ENCODE measurements around the gene DAAM1. TPM values are rescaled to one million over a fixed set of nuclear protein-coding genes. Genes with fewer than 3 reads are reported as not detected.

Gene DAAM1
- total RNA-seq, 1 experiment from 2014 or later, result 13.3 TPM

DNA sequence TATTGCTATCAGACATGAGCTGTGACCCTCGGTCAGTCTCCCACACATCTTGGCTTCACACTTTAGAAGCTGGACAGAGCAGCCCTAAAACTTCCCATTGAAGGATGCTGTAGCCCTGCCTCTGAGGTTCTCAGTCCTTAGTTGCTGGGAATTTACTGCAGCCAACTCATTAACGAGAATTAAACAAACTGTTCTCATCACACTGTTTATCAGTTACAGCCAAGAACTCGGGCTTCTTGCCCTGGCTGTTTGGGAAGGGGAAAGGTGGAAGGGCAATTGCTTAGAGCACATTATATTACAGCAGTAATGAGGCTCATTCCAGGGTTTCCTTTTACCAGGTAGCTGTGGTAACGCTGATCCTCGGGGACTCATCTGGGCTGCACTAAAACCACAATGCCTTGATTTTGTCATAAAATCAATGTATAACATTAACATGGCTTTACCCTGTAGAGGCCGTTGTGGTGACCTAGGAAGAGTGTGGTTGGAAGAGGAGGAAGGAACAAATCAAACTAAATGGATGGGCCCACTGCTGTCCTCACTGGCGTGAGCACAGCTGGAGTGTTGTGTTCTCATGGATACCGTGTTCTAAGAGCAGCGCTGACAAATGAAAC lies 189.6 kb downstream of the DAAM1 start:
- no peaks in the 10 kb centered on the region for H3K27me3 ChIP-seq (ENCODE audit: control insufficient read depth, insufficient read depth, low read length)
- POLR2A ChIA-PET, result no interaction called here
- no peak overlapping the region for H3K4me3 ChIP-seq (ENCODE audit: low read depth in 2 of 2, low read length in 2 of 2)
- ATAC-seq, result no peak
- H3K4me1 ChIP-seq (ENCODE audit: control insufficient read depth, insufficient read depth, low read length), result no peaks in the 10 kb centered on the region
- intact Hi-C loops (cut with micrococcal nuclease; ENCODE audit: unreplicated experiment) (no loop called here), in situ Hi-C loops (cut with HindIII; ENCODE audit: low pct_unique_long_range_greater_than_20kb, low sequenced_read_pairs) (no loop called here)
- DNase-seq (ENCODE audit: low read depth, low spot score), result no peak
- H3K27ac ChIP-seq (ENCODE audit: low read length), result no peak overlapping the region
- TF ChIP-seq, protein P1, sequence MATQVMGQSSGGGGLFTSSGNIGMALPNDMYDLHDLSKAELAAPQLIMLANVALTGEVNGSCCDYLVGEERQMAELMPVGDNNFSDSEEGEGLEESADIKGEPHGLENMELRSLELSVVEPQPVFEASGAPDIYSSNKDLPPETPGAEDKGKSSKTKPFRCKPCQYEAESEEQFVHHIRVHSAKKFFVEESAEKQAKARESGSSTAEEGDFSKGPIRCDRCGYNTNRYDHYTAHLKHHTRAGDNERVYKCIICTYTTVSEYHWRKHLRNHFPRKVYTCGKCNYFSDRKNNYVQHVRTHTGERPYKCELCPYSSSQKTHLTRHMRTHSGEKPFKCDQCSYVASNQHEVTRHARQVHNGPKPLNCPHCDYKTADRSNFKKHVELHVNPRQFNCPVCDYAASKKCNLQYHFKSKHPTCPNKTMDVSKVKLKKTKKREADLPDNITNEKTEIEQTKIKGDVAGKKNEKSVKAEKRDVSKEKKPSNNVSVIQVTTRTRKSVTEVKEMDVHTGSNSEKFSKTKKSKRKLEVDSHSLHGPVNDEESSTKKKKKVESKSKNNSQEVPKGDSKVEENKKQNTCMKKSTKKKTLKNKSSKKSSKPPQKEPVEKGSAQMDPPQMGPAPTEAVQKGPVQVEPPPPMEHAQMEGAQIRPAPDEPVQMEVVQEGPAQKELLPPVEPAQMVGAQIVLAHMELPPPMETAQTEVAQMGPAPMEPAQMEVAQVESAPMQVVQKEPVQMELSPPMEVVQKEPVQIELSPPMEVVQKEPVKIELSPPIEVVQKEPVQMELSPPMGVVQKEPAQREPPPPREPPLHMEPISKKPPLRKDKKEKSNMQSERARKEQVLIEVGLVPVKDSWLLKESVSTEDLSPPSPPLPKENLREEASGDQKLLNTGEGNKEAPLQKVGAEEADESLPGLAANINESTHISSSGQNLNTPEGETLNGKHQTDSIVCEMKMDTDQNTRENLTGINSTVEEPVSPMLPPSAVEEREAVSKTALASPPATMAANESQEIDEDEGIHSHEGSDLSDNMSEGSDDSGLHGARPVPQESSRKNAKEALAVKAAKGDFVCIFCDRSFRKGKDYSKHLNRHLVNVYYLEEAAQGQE (IDR thresholded peaks at IDR 0.05; ENCODE audit: insufficient read depth in 1 of 2, low read depth in 2 of 2, low read length in 1 of 2), result no peak
- TF ChIP-seq POLR2AphosphoS5 (IDR thresholded peaks at IDR 0.05; ENCODE audit: low read depth, low read length) (no peak), TCF7L2 (IDR thresholded peaks at IDR 0.05; ENCODE audit: low read depth, low read length) (no peak)
- no peaks in the 10 kb centered on the region for H3K36me3 ChIP-seq (ENCODE audit: control insufficient read depth, insufficient read depth, low read length)
- CTCF ChIA-PET, result no interaction called here
- no peaks in the 10 kb centered on the region for H3K9me3 ChIP-seq (ENCODE audit: control insufficient read depth, insufficient read depth, low read depth, low read length)
- BruUV-seq (replicated peaks), result no TSS peak

DNA sequence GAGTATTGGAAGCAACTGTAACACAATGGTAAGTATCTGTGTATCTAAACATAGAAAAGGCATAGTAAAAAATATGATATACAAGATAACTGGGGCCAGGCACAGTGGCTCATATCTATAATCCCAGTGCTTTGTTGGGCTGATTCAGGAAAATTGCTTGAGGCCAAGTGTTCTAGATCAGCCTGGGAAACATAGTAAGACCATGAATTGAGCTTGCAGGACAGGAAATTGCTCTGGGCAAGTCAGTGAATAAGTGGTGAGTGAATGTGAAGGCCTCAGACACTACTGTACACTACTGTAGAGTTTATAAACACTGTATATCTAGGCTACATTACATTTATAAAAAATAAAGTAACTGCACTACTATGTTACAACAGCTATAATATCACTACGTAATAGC lies 201.5 kb downstream of the DAAM1 start:
- Histone ChIP-seq H3K4me3 (ENCODE audit: low read depth in 2 of 2, low read length in 2 of 2) (no peak overlapping the region), H3K27me3 (ENCODE audit: control insufficient read depth, insufficient read depth, low read length) (no peaks in the 10 kb centered on the region), H3K9me3 (ENCODE audit: control insufficient read depth, insufficient read depth, low read depth, low read length) (no peaks in the 10 kb centered on the region), H3K36me3 (ENCODE audit: control insufficient read depth, insufficient read depth, low read length) (no peaks in the 10 kb centered on the region), H3K4me1 (ENCODE audit: control insufficient read depth, insufficient read depth, low read length) (no peaks in the 10 kb centered on the region), H3K27ac (ENCODE audit: low read length) (no peak overlapping the region)
- intact Hi-C loops (cut with micrococcal nuclease; ENCODE audit: unreplicated experiment), result no loop called here
- CTCF ChIA-PET, result no interaction called here
- DNase-seq (ENCODE audit: low read depth, low spot score), result no peak
- BruUV-seq (replicated peaks), result no TSS peak
- ATAC-seq, result no peak
- POLR2A ChIA-PET, result no interaction called here
- TF ChIP-seq SIN3A (IDR thresholded peaks at IDR 0.05; ENCODE audit: borderline replicate concordance, insufficient read depth, low read depth, low read length), result no peak
- no peak for TF ChIP-seq TCF7L2 (IDR thresholded peaks at IDR 0.05; ENCODE audit: low read depth, low read length)
- TF ChIP-seq POLR2AphosphoS5 (IDR thresholded peaks at IDR 0.05; ENCODE audit: low read depth, low read length), result no peak
- TF ChIP-seq, protein P1 (IDR thresholded peaks at IDR 0.05; ENCODE audit: insufficient read depth in 1 of 2, low read depth in 2 of 2, low read length in 1 of 2), result no peak
- TF ChIP-seq, protein P2, sequence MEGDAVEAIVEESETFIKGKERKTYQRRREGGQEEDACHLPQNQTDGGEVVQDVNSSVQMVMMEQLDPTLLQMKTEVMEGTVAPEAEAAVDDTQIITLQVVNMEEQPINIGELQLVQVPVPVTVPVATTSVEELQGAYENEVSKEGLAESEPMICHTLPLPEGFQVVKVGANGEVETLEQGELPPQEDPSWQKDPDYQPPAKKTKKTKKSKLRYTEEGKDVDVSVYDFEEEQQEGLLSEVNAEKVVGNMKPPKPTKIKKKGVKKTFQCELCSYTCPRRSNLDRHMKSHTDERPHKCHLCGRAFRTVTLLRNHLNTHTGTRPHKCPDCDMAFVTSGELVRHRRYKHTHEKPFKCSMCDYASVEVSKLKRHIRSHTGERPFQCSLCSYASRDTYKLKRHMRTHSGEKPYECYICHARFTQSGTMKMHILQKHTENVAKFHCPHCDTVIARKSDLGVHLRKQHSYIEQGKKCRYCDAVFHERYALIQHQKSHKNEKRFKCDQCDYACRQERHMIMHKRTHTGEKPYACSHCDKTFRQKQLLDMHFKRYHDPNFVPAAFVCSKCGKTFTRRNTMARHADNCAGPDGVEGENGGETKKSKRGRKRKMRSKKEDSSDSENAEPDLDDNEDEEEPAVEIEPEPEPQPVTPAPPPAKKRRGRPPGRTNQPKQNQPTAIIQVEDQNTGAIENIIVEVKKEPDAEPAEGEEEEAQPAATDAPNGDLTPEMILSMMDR (IDR thresholded peaks at IDR 0.05), result no peak
- in situ Hi-C loops (cut with HindIII; ENCODE audit: low pct_unique_long_range_greater_than_20kb, low sequenced_read_pairs), result no loop called here

All from Panc1 (cell line).